Parathyroid adenoma (tissue), 2 donors: Measurements from ENCODE around the gene CHTOP.
A peak's percentile ranks its signal among the peaks of the same experiment; 100 is the strongest.

Experiments used
- H2AFZ ChIP-seq: fragments of 300-600 bp; sonication (generic); one replicate; pipeline ENCODE4 v1.7.0; 2017; ENCODE audit warnings: antibody characterized with exemption, mild to moderate bottlenecking
- H3K27ac ChIP-seq: fragments of 300-600 bp; sonication (generic); one replicate; pipeline ENCODE4 v1.7.0; 2017
- H3K27me3 ChIP-seq: fragments of 300-600 bp; sonication (generic); one replicate; pipeline ENCODE4 v1.7.0; 2017; ENCODE audit warnings: low read length; ENCODE audit not compliant: control insufficient read depth, insufficient read depth
- H3K36me3 ChIP-seq: fragments of 300-600 bp; sonication (generic); one replicate; pipeline ENCODE4 v1.7.0; 2017; ENCODE audit warnings: low read length; ENCODE audit not compliant: control insufficient read depth, insufficient read depth
- H3K4me1 ChIP-seq: fragments of 300-600 bp; sonication (generic); one replicate; pipeline ENCODE4 v1.7.0; 2017; ENCODE audit warnings: control low read depth
- H3K4me2 ChIP-seq: fragments of 300-600 bp; sonication (generic); one replicate; pipeline ENCODE4 v1.7.0; 2017; ENCODE audit warnings: low read length
- H3K4me3 ChIP-seq: fragments of 300-600 bp; sonication (generic); one replicate; pipeline ENCODE4 v1.7.0; 2017; ENCODE audit warnings: low read depth, low read length
- H3K79me2 ChIP-seq: fragments of 300-600 bp; sonication (generic); one replicate; pipeline ENCODE4 v1.7.0; 2017; ENCODE audit warnings: control low read depth
- H3K9ac ChIP-seq: fragments of 300-600 bp; sonication (generic); one replicate; pipeline ENCODE4 v1.7.0; 2017; ENCODE audit warnings: mild to moderate bottlenecking
- H3K9me3 ChIP-seq: fragments of 300-600 bp; sonication (generic); one replicate; pipeline ENCODE4 v1.7.0; 2017; ENCODE audit warnings: low read length; ENCODE audit not compliant: control insufficient read depth
- TF ChIP-seq, protein P1 (sequence below): fragments of 300-600 bp; sonication (generic); IDR thresholded peaks from one replicate; pipeline ENCODE4 v1.7.0; 2017; ENCODE audit warnings: antibody characterized with exemption, mild to moderate bottlenecking
- donor health status: primary hyperparathyroidism.

CHTOP gene

DNA sequence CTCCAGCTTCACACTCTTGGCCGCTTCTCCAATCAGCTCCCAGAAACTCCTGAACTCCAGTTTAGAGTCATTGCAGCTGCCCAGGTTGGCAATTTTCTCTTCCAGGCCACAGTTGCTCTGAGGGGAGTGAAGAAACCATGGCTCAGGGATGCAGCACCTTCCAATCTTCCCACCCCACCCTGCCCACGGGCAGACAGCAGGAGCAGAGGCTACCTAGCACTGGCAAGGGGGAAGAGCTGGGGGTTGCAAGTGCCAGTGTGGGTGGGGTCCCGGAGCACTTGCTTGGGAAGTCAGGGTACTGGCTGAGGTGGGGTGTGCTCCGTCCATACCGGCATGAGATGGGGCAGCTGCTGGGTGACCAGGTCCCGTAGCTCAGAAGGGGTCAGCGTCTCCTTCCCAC lies 19.0 kb upstream of the CHTOP start:
- H3K36me3 ChIP-seq = no peaks in the 10 kb centered on the region
- peaks cover 22% of the 10 kb centered on the region for H3K4me1 ChIP-seq

DNA sequence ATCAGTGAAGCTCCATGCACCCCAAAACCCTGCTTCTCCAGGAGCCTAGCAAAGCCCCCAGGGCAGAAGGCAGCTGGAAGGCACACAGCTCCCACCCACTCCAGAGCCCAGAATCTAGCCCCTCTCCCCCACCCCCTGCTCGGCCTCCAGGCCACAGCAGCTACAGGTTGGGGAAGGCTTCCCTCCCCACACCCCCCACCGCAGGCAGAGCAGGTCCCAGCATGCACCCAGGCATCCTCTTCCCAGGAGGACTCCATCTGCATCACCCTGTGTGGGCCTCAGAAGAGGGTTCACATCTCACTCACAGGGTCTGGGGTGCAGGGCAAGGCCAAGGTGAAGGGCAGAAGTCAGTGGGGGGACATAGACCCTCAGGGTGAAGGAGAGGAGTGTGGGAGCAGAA lies 18.5 kb upstream of the CHTOP start:
- H3K79me2 ChIP-seq = no peaks in the 10 kb centered on the region
- peak overlapping the region; percentile 72 for H3K27ac ChIP-seq
- no peaks in the 10 kb centered on the region for H3K27me3 ChIP-seq
- no peak overlapping the region for H3K9ac ChIP-seq
- TF ChIP-seq, protein P1, sequence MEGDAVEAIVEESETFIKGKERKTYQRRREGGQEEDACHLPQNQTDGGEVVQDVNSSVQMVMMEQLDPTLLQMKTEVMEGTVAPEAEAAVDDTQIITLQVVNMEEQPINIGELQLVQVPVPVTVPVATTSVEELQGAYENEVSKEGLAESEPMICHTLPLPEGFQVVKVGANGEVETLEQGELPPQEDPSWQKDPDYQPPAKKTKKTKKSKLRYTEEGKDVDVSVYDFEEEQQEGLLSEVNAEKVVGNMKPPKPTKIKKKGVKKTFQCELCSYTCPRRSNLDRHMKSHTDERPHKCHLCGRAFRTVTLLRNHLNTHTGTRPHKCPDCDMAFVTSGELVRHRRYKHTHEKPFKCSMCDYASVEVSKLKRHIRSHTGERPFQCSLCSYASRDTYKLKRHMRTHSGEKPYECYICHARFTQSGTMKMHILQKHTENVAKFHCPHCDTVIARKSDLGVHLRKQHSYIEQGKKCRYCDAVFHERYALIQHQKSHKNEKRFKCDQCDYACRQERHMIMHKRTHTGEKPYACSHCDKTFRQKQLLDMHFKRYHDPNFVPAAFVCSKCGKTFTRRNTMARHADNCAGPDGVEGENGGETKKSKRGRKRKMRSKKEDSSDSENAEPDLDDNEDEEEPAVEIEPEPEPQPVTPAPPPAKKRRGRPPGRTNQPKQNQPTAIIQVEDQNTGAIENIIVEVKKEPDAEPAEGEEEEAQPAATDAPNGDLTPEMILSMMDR = no peak
- H2AFZ ChIP-seq = no peak overlapping the region
- H3K4me3 ChIP-seq = peak overlapping the region; percentile 50
- no peaks in the 10 kb centered on the region for H3K36me3 ChIP-seq
- peaks cover 18% of the 10 kb centered on the region for H3K4me1 ChIP-seq
- H3K4me2 ChIP-seq = peak overlapping the region; percentile 58
- no peaks in the 10 kb centered on the region for H3K9me3 ChIP-seq

More for the DNA sequence above, 19.0 kb upstream of the CHTOP start:
- Histone ChIP-seq H3K27me3 (no peaks in the 10 kb centered on the region), H3K4me2 (peak overlapping the region; percentile 58), H2AFZ (no peak overlapping the region), H3K9ac (no peak overlapping the region), H3K9me3 (no peaks in the 10 kb centered on the region), H3K79me2 (no peaks in the 10 kb centered on the region), H3K4me3 (no peak overlapping the region), H3K27ac (no peak overlapping the region)
- TF ChIP-seq, protein P1 = no peak

DNA sequence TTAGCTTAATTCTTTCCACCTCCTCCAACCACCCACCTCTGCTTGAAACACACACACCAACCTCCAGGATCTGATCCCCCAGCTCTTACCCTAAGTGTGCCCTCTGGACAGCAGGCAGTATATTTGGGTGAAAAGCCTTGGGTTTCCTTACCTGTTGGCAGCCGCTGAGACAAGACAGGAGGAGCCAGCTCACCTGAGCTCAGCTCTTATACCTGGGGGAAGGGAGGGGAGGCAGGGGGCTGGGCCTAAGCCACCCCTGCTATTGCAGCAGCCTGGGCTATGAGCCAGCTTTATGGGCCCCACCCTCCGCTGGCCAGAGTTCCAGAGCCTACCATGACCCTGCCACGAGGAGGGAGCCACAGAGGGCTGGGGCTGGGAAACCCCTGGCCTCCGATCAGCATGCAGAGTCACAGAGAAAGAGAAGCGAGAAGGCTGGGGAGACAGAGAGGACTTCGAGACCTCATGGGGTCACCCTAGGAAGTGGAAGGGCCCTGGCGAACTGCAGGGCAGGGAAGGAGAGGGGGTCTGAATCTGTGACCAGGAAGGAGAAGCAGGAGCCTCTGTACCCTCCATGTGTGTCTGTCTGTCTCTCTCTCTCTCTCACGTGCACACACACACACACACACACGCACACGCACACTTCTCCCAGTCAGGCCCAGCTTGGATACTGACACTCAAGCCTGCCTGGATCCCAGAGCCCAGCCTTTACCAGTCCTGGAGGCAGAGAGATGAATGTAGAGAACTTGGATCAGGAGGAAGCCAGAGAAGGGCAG lies 17.5 kb upstream of the CHTOP start, which contains the start of gene S100A14:
S100A14 (minus strand) TSS at position 182 of the 773 bp plus-strand sequence. CDS start 467 bp downstream, outside the sequence.
- Histone ChIP-seq H3K9ac (no peak within 1 kb of the TSS), H3K27ac (peak within 1 kb of the TSS; percentile 72), H2AFZ (peak within 1 kb of the TSS; percentile 36), H3K27me3 (no peaks in the 10 kb centered on the region), H3K4me1 (peaks cover 12% of the 10 kb centered on the region), H3K9me3 (no peaks in the 10 kb centered on the region), H3K4me3 (peak within 1 kb of the TSS; percentile 50), H3K79me2 (no peaks in the 10 kb centered on the region), H3K36me3 (no peaks in the 10 kb centered on the region), H3K4me2 (peak within 1 kb of the TSS; percentile 58)
- TF ChIP-seq, protein P1 = no peak

DNA sequence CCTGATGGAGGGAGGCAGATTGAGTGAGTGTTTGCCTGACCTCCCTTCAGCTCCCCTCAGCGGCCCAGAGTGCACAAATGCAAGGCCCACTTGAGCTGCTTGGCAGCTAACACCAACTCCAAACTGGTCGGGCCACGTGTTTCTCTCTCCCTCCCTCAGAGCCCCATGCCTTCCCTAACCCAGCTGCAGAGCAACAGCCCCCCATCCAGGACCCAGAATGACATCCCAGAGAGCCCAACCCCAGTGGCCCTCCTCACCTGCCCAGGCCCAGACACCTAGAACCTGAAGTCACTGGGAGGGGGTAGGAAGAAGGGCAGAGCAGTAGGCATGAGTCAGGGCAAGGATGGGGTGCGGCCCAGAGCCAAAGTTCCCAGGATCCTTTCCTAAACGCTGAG lies 17.0 kb upstream of the CHTOP start:
- Histone ChIP-seq H3K36me3 (no peaks in the 10 kb centered on the region), H3K4me3 (no peak overlapping the region), H3K79me2 (no peaks in the 10 kb centered on the region), H3K27ac (peak overlapping the region; percentile 72), H3K4me2 (peak overlapping the region; percentile 2), H3K9ac (no peak overlapping the region), H3K27me3 (no peaks in the 10 kb centered on the region), H2AFZ (peak overlapping the region; percentile 36), H3K4me1 (peaks cover 10% of the 10 kb centered on the region), H3K9me3 (no peaks in the 10 kb centered on the region)
- TF ChIP-seq, protein P1 = no peak

DNA sequence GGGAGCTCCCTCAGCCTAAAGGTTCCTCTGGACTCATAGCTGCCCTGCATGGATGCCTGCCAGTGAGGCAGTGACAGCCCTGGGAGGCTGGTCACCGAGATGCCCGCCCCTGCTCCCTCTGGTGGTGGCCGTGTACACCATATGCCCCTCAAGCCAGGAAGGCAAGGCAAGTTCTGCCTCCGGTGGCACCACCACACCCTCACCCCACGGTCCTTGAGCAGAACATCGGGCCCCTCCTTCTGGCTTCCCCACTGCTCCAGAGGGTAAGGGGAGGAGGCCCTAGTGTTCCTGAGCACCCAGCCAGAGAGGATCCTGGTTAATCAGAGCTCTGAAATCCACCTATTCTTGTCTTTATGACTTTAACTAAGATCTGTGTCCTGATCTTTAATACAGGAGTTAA lies 16.2 kb upstream of the CHTOP start:
- peaks cover 10% of the 10 kb centered on the region for H3K4me1 ChIP-seq
- H3K9ac ChIP-seq = no peak overlapping the region
- TF ChIP-seq, protein P1 = peak; percentile 66
- no peaks in the 10 kb centered on the region for H3K9me3 ChIP-seq
- H3K27me3 ChIP-seq = no peaks in the 10 kb centered on the region
- no peak overlapping the region for H3K4me3 ChIP-seq
- H3K36me3 ChIP-seq = no peaks in the 10 kb centered on the region
- no peak overlapping the region for H3K27ac ChIP-seq
- H2AFZ ChIP-seq = peak overlapping the region; percentile 19
- no peak overlapping the region for H3K4me2 ChIP-seq
- H3K79me2 ChIP-seq = no peaks in the 10 kb centered on the region
